Activated CD4-positive, alpha-beta T cell treated with anti-CD3 and anti-CD28 coated beads for 24 hours (primary cell): Measurements from ENCODE around the gene CCDC88A.
"Not testable (repeated sequence)": the region's sequence is repeated elsewhere in the genome, so short reads cannot be mapped to it uniquely, and the experiment has no call there.

Source experiments
- DNase-seq, 2 donors: peaks; one replicate each; pipeline ENCODE4 v3.0.0-alpha.2; 2020; ENCODE audit warnings: low read depth in 2 of 2

The CCDC88A gene

GRCh38 chr2:55301277-55301676 is 118.4 kb downstream of the CCDC88A start:
- DNase-seq: no peak

DNA sequence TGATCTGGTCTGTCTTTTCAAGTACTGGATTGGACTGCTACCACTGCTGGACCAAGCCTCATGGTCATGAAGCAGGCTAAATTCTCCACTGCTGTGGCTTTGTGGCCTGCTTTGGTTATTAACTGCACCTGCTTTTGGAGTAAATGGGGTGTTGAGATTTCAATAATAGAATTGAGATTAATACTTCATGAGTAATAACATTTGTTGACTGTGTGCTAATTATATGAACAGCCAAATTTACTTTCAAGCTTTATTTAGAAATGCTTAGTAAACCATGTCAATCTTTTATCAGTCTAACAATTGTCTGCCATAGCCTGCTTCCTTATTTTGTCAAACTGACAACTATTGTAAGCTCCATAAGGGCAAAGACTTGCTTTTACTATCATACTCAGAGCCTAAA is 123.3 kb downstream of the CCDC88A start:
- no peak for DNase-seq

GRCh38 chr2:55283083-55283482 is 136.6 kb downstream of the CCDC88A start:
- no peak for DNase-seq

- DNase-seq: peak; percentile 71 to 81
These were observed 137.3 kb downstream of the CCDC88A start for GRCh38 chr2:55282110-55282917.

GRCh38 chr2:55280851-55281546 is 138.7 kb downstream of the CCDC88A start:
- DNase-seq: not testable (repeated sequence)

DNA sequence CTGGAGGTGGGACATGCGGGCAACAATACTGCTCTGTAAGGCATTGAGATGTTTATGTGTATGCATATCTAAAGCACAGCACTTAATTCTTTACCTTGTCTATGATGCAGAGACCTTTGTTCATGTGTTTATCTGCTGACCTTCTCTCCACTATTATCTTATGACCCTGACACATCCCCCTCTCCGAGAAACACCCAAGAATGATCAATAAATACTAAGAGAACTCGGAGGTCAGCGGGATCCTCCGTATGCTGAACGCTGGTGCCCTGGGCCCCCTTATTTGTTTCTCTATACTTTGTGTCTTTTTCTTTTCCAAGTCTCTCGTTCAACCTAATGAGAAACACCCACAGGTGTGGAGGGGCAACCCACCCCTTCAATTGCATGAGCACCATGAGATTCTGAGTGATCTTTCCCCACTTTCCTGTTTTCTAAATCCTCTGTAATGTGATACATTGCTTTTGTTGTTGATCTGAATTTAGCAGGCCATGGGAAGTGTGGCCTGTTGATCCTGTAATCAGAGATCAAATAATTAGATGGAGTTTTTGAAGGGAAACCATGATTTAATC is 139.7 kb downstream of the CCDC88A start:
- DNase-seq: not testable (repeated sequence)

GRCh38 chr2:55279214-55279835 is 140.3 kb downstream of the CCDC88A start:
- DNase-seq: not testable (repeated sequence)

DNA sequence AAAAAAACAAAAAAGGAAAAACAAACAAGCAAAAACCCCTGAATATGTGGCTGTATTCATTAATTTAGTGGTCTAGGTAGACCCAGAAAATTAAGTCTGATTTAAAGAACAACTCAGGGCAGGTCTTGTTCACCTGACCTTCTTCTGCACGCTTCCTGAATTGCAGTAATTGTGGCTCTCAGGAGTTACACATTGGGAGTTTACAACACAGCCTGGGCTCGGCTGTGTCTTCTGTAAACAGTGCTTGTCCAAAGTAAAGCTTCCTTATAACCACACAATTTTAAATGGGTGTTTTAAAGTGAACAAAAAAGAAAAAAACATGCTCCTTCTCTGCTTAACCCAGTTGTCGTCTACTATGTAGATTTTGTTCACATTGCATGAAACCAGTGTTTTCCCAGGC is 142.3 kb downstream of the CCDC88A start:
- DNase-seq: no peak

GRCh38 chr2:55274346-55274745 is 145.3 kb downstream of the CCDC88A start:
- not testable (repeated sequence) for DNase-seq

DNA sequence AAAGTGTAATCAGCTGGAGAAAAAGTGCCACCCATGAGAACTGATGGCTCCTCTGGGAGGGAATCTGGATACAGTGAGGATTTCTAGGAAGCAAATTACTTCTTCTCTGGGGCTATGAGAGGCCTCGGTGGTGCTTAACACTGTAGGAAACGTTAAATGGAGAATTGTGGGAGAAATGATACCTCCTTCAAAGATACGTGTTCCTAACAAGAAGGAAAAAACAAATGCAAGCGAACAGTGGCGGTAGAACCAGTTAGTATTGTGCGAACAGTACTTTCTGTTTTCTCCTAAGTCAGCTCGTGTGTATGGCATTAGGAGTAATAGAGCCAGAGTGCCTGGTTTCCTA is 150.0 kb downstream of the CCDC88A start:
- no peak for DNase-seq

DNA sequence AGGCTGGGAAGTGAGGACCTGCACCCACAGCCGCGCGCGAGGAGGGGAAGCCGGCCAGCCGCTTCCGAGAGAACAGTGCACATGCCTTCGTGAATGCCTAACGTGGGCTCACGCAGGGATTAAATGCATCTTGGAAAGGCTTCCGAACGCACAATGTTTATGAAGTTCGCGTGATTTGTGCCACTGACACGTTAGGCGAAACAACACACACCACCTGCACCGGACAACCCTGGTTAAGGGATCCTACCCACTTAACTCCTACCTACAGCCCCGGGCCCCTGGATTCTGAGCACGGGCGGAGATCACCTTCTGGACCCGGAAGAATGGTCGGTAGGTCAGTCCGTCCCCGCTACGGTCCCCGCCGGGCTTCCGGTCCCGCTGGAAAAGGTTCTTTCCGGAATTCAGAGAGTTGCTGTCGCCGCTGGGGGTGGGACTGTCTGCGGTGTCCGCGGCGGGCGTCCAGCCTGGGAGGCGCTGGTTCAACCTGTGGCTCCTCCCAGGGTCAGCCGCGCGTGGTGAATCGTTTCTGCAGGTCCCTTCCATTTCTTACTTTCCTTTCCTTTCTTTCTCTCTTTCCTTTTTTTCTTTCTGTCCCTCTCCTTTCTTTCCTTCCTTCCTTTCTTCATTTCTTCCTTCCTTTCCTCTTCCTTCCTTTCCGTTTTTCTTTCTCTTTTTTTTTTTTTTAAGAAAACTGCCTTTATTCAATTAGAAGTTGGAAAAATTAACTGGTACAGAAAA is 150.6 kb downstream of the CCDC88A start, which contains the start of gene MTIF2:
MTIF2 (minus strand) TSS at position 325 of the 738 bp plus-strand sequence. CDS start 5,373 bp downstream, outside the sequence.
- peak; percentile 83 to 91 for DNase-seq

DNA sequence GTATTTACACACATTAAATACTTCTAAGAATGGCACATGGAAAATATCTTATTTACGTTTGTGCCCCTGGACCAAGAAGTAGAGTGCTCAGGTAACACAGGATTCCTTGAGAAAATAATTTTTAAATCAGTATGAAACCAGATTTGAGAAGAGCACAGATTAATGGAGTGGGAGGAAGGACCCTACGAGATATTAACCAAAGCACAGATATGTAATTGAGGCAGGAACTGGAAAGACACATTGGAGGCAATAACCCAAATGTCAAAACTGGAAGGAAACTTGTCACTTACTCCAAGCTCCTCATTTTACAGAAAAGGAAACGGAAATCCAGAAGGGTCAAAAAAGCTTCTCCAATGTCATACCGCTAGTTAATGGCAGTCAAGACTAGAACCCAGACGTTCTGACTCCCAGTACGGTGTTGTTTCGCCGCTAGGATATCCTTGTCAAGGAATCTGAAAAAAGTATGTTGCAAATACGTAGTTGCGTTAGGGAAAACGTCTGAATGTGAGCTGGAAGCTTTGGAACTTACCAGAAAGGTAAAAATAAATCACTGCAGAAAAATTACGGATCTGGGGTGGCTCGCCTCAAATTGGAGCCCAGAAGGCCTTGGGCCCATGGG is 151.3 kb downstream of the CCDC88A start:
- no peak for DNase-seq

GRCh38 chr2:55259586-55259985 is 160.1 kb downstream of the CCDC88A start:
- not testable (repeated sequence) for DNase-seq

- DNase-seq: no peak
These were observed 166.8 kb downstream of the CCDC88A start for GRCh38 chr2:55252832-55253231.

- no peak for DNase-seq
These were observed 172.6 kb downstream of the CCDC88A start for GRCh38 chr2:55247025-55247424.

- no peak for DNase-seq
These were observed 174.2 kb downstream of the CCDC88A start for GRCh38 chr2:55245411-55245810.

DNA sequence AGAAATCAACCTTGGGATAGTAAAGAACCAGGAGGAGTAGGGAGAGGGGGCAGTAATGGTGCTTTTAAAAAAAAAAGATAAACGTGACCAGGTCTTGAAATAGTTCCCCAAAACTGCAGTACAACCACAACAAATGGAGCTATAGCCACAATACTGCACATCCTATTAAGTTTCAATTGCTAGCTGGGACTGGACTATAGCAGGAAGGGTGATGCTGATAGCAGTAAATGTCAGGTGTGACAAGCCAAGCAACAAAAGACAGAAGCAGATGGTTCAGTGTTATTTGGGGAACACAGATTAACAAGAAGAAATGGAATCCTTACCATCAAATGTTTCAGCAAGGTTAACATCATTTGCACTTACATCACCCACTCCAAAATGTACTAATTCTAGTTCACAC is 177.0 kb downstream of the CCDC88A start:
- no peak for DNase-seq

DNA sequence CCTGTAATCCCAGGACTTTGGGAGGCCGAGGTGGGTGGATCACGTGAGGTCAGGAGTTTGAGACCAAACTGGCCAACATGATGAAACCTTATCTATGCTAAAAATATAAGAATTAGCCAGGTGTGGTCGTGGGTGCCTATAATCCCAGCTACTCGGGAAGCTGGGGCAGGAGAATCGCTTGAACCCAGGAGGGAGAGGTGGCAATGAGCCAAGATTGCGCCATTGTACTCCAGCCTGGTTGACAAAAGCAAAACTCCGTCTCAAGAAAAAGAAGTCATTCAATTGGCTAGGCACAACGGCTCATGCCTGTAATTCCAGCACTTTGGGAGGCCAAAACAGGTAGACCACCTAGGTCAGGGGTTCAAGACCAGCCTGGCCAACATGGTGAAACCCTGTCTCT is 178.1 kb downstream of the CCDC88A start:
- not testable (repeated sequence) for DNase-seq

GRCh38 chr2:55239656-55240222 is 179.9 kb downstream of the CCDC88A start:
- no peak for DNase-seq
